Parathyroid adenoma (tissue), 2 donors: ENCODE data around the gene INAFM2.

Experiments used
- H2AFZ ChIP-seq: fragments of 300-600 bp; sonication (generic); one replicate; pipeline ENCODE4 v1.7.0; 2017; ENCODE audit warnings: antibody characterized with exemption, mild to moderate bottlenecking
- H3K27ac ChIP-seq: fragments of 300-600 bp; sonication (generic); one replicate; pipeline ENCODE4 v1.7.0; 2017
- H3K27me3 ChIP-seq: fragments of 300-600 bp; sonication (generic); one replicate; pipeline ENCODE4 v1.7.0; 2017; ENCODE audit warnings: low read length; ENCODE audit not compliant: control insufficient read depth, insufficient read depth
- H3K36me3 ChIP-seq: fragments of 300-600 bp; sonication (generic); one replicate; pipeline ENCODE4 v1.7.0; 2017; ENCODE audit warnings: low read length; ENCODE audit not compliant: control insufficient read depth, insufficient read depth
- H3K4me1 ChIP-seq: fragments of 300-600 bp; sonication (generic); one replicate; pipeline ENCODE4 v1.7.0; 2017; ENCODE audit warnings: control low read depth
- H3K4me2 ChIP-seq: fragments of 300-600 bp; sonication (generic); one replicate; pipeline ENCODE4 v1.7.0; 2017; ENCODE audit warnings: low read length
- H3K4me3 ChIP-seq: fragments of 300-600 bp; sonication (generic); one replicate; pipeline ENCODE4 v1.7.0; 2017; ENCODE audit warnings: low read depth, low read length
- H3K79me2 ChIP-seq: fragments of 300-600 bp; sonication (generic); one replicate; pipeline ENCODE4 v1.7.0; 2017; ENCODE audit warnings: control low read depth
- H3K9ac ChIP-seq: fragments of 300-600 bp; sonication (generic); one replicate; pipeline ENCODE4 v1.7.0; 2017; ENCODE audit warnings: mild to moderate bottlenecking
- H3K9me3 ChIP-seq: fragments of 300-600 bp; sonication (generic); one replicate; pipeline ENCODE4 v1.7.0; 2017; ENCODE audit warnings: low read length; ENCODE audit not compliant: control insufficient read depth
- TF ChIP-seq, protein P1 (sequence below): fragments of 300-600 bp; sonication (generic); IDR thresholded peaks from one replicate; pipeline ENCODE4 v1.7.0; 2017; ENCODE audit warnings: antibody characterized with exemption, mild to moderate bottlenecking
- donor health status: primary hyperparathyroidism.

The INAFM2 gene

DNA sequence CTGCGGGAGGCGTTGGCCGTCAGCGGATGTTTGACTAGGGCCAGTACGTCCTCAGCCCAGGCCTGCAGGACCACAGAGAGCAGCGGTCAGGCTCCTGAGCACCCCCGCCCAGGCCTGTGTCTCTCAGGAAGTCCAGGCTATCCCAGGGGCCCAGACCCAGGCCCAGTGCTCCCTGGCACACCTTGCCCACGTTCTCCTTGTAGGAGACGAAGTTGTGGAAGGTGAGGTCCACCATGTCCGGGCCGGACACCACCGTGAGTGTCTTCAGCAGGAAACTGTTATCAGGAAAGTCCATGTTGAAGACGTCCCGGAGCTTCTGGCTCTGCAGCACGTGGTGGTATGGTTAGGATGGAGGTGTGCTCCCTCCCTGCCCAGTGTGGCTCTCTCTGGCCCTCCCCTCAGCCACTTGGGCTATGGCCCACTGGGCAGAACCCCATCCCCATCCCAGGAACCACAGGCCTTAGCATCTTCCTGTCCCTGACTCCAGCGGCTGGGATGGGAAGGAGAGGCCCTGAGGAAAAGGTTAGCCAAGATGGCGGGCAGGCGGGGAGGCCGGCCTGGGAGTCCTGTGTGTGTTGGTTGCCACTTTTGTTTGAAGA, 21.1 kb upstream of the INAFM2 start:
- no peak overlapping the region for H3K9ac ChIP-seq
- H2AFZ ChIP-seq = no peak overlapping the region
- H3K4me2 ChIP-seq = no peak overlapping the region
- H3K27me3 ChIP-seq = no peaks in the 10 kb centered on the region
- no peaks in the 10 kb centered on the region for H3K4me1 ChIP-seq
- no peaks in the 10 kb centered on the region for H3K36me3 ChIP-seq
- TF ChIP-seq, protein P1, sequence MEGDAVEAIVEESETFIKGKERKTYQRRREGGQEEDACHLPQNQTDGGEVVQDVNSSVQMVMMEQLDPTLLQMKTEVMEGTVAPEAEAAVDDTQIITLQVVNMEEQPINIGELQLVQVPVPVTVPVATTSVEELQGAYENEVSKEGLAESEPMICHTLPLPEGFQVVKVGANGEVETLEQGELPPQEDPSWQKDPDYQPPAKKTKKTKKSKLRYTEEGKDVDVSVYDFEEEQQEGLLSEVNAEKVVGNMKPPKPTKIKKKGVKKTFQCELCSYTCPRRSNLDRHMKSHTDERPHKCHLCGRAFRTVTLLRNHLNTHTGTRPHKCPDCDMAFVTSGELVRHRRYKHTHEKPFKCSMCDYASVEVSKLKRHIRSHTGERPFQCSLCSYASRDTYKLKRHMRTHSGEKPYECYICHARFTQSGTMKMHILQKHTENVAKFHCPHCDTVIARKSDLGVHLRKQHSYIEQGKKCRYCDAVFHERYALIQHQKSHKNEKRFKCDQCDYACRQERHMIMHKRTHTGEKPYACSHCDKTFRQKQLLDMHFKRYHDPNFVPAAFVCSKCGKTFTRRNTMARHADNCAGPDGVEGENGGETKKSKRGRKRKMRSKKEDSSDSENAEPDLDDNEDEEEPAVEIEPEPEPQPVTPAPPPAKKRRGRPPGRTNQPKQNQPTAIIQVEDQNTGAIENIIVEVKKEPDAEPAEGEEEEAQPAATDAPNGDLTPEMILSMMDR = no peak
- H3K9me3 ChIP-seq = no peaks in the 10 kb centered on the region
- H3K4me3 ChIP-seq = no peak overlapping the region
- H3K27ac ChIP-seq = no peak overlapping the region
- no peaks in the 10 kb centered on the region for H3K79me2 ChIP-seq

DNA sequence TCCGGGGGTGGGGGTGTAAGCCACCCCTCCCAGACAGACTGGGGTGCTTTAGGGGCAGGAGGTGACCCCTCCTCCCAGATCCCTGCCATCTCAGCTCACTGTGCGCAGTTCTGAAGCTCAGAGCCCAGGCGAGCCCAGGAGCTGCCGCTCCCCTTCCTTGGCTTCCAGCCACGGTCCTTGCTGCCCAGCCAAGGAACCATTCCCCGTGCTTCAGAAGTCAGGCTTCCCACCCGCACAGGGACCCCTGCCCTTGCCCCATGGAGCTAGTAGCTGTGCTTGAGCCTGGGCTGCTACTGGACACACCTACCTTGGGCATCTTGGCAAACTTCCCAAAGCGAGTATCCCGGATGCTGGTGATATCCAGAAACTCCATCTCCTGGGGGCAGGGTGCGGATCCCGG, 20.5 kb upstream of the INAFM2 start:
- Histone ChIP-seq H3K4me2 (no peak overlapping the region), H2AFZ (no peak overlapping the region), H3K4me1 (no peaks in the 10 kb centered on the region), H3K9me3 (no peaks in the 10 kb centered on the region), H3K27ac (no peak overlapping the region), H3K79me2 (no peaks in the 10 kb centered on the region), H3K9ac (no peak overlapping the region), H3K4me3 (no peak overlapping the region), H3K36me3 (no peaks in the 10 kb centered on the region), H3K27me3 (no peaks in the 10 kb centered on the region)
- TF ChIP-seq, protein P1 = no peak

DNA sequence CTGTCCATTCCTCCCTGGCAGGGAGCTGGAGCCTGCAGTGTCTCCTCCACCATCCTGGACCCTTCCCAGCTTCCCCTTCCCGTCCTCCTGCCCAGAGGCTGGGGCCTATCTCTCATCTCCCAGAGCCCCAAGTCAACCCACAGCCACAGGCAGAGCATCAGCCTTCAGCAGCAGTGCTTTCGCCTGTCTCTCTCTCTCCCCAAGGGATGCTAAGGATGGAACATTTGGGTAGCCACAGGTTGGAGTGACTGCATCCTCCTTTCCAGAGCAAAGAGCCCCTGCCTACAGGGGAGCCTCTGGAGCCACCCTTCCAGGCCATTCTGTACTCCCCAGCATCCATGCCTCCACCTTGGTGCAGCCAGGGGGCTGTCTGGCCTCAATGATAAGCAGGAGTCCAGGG, 19.9 kb upstream of the INAFM2 start:
- Histone ChIP-seq H3K4me1 (no peaks in the 10 kb centered on the region), H3K27ac (no peak overlapping the region), H3K9ac (no peak overlapping the region), H3K79me2 (no peaks in the 10 kb centered on the region), H3K9me3 (no peaks in the 10 kb centered on the region), H3K4me3 (no peak overlapping the region), H3K36me3 (no peaks in the 10 kb centered on the region), H3K4me2 (no peak overlapping the region), H3K27me3 (no peaks in the 10 kb centered on the region), H2AFZ (no peak overlapping the region)
- TF ChIP-seq, protein P1 = no peak

DNA sequence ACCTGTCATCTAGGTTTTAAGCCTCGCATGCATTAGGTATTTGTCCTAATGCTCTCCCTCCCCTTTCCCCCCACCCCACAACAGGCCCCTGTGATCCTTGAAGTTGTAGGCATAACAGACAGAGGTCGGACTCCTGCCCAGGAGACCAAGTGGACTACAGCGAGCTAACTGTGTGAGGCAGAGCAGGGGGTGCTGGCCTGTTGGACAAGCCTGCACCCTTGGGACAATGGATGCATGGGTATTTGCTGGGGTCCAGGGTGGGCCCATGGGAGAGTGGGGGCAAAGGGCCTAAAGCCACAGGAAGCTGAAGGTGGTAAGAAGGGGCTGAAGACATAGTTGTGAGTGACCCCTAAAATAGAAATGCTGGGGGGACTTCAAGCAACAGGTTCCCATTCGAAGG, 18.2 kb upstream of the INAFM2 start:
- Histone ChIP-seq H3K27me3 (no peaks in the 10 kb centered on the region), H3K36me3 (no peaks in the 10 kb centered on the region), H3K9me3 (no peaks in the 10 kb centered on the region), H3K9ac (no peak overlapping the region), H3K4me1 (no peaks in the 10 kb centered on the region), H2AFZ (no peak overlapping the region), H3K27ac (no peak overlapping the region), H3K79me2 (no peaks in the 10 kb centered on the region), H3K4me2 (no peak overlapping the region), H3K4me3 (no peak overlapping the region)
- TF ChIP-seq, protein P1 = no peak

DNA sequence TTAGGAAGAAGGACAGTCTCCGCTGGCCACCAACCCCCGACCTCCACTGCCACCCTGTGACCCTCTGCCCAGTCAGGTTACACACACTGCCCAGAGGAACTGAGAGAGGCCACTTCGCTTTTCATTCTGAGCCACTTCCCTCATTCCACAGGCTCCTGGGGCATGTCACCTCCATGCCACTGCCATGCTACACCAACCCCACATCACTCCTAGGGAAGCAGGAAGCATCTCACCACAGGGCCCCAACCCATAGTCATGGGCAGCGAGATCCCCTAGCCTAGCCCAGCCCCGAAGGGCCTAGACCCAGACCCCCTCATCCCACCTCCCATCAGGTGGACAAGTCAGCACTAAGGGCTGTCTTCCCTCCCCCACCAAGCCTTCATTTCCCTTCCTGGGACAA, 17.1 kb upstream of the INAFM2 start:
- no peaks in the 10 kb centered on the region for H3K79me2 ChIP-seq
- H3K27me3 ChIP-seq = no peaks in the 10 kb centered on the region
- H3K9ac ChIP-seq = no peak overlapping the region
- H3K36me3 ChIP-seq = no peaks in the 10 kb centered on the region
- H2AFZ ChIP-seq = no peak overlapping the region
- TF ChIP-seq, protein P1 = no peak
- no peaks in the 10 kb centered on the region for H3K9me3 ChIP-seq
- no peaks in the 10 kb centered on the region for H3K4me1 ChIP-seq
- H3K27ac ChIP-seq = no peak overlapping the region
- H3K4me3 ChIP-seq = no peak overlapping the region
- no peak overlapping the region for H3K4me2 ChIP-seq
